HCT116 (cell line): Measurements from ENCODE around the gene RXFP1. TPM values are rescaled to one million over a fixed set of nuclear protein-coding genes. Genes with fewer than 3 reads are reported as not detected.

Experiments used
- ATAC-seq: fragments of 200-7000 bp; cut with Tn5 transposase; 2 replicates; pipeline ENCODE4 v1.9.1; 2020; ENCODE audit warnings: mild to moderate bottlenecking, moderate library complexity
- BruUV-seq: library from RNA; stranded (reverse); fragments of 400-500 nt; replicated peaks from 2 replicates; lab custom pipeline; 2021; lab: Mats Ljungman, UMichigan
- CTCF ChIA-PET: fragments of 300-600 bp; sonication (Branson Sonifier 250); formaldehyde crosslinking; loops from one replicate; lab custom pipeline; 2021; ENCODE audit warnings: antibody characterized with exemption; lab: Charles Lee
- POLR2A ChIA-PET: fragments of 300-600, 350-600 bp; sonication (Branson Sonifier 250); formaldehyde crosslinking; loops from one replicate; lab custom pipeline; 2021; ENCODE audit warnings: antibody characterized with exemption; lab: Charles Lee
- RAD21 ChIA-PET, 2 experiments: fragments of 300-600 bp; sonication (Branson Sonifier 250); formaldehyde crosslinking; loops; one replicate each; lab custom pipeline; 2023; ENCODE audit warnings: low total read pairs in 2 of 2; ENCODE audit not compliant: uncharacterized antibody in 2 of 2, unreplicated experiment in 2 of 2, low non-redundant PET in 1 of 2; lab: Charles Lee
- DNase-seq: peaks from one replicate; pipeline ENCODE4 v3.0.0-alpha.2; 2010; ENCODE audit warnings: low read depth, low spot score
- H2AFZ ChIP-seq: fragments of 200-600 bp; shearing (Covaris generic), sonication (generic); 2 replicates; pipeline ENCODE4 v1.6.1; 2017; ENCODE audit warnings: low read depth, mixed run types, mixed read lengths, antibody characterized with exemption, low read length; ENCODE audit not compliant: poor library complexity, severe bottlenecking
- H3K27ac ChIP-seq: 2 replicates; pipeline ENCODE4 v1.5.1; 2012; ENCODE audit warnings: low read depth, low read length
- H3K27me3 ChIP-seq: fragments of 200-600 bp; sonication (generic); 2 replicates; pipeline ENCODE4 v1.6.1; 2016; ENCODE audit warnings: mixed run types, low read length, mixed read lengths; ENCODE audit not compliant: insufficient read depth
- H3K36me3 ChIP-seq, 2 experiments: fragments of 200-500 bp in 1 of 2; fragments of 200-600 bp in 1 of 2; sonication (Bioruptor generic) in 1 of 2; sonication (generic) in 1 of 2; 2 replicates each; pipeline versions ENCODE4 v1.5.1 to v1.6.1; 2014 to 2016; ENCODE audit warnings: low read length in 2 of 2, inconsistent platforms in 1 of 2, mixed read lengths in 1 of 2, mixed run types in 1 of 2; ENCODE audit not compliant: insufficient read depth in 2 of 2, control insufficient read depth in 1 of 2
- H3K4me1 ChIP-seq, 2 experiments: fragments of 200-600 bp in 1 of 2; sonication (generic) in 1 of 2; 2 replicates each; pipeline versions ENCODE4 v1.5.1 to v1.6.1; 2012 to 2017; ENCODE audit warnings: low read length in 2 of 2, inconsistent platforms in 1 of 2, mild to moderate bottlenecking in 1 of 2, mixed read lengths in 1 of 2, mixed run types in 1 of 2, moderate library complexity in 1 of 2; ENCODE audit not compliant: insufficient read depth in 2 of 2, control insufficient read depth in 1 of 2
- H3K4me2 ChIP-seq: fragments of 200-600 bp; sonication (generic); 2 replicates; pipeline ENCODE4 v1.6.1; 2017; ENCODE audit warnings: mixed run types, low read length, mixed read lengths
- H3K4me3 ChIP-seq, 2 experiments: fragments of 200-600 bp in 1 of 2; sonication (generic) in 1 of 2; replicated peaks in 1 of 2; 2 replicates each; pipeline ENCODE4 v1.5.1; 2011 to 2016; ENCODE audit warnings: low read length in 2 of 2, control low read depth in 1 of 2, low read depth in 1 of 2, mild to moderate bottlenecking in 1 of 2, mixed read lengths in 1 of 2, mixed run types in 1 of 2
- H3K79me2 ChIP-seq: fragments of 200-600 bp; sonication (generic); 2 replicates; pipeline ENCODE4 v1.6.1; 2017; ENCODE audit warnings: mild to moderate bottlenecking, mixed run types, low read length, moderate library complexity, mixed read lengths; ENCODE audit not compliant: insufficient read depth
- H3K9ac ChIP-seq: fragments of 200-600 bp; sonication (generic); 2 replicates; pipeline ENCODE4 v1.6.1; 2016; ENCODE audit warnings: low read length, mixed read lengths
- H3K9me2 ChIP-seq: fragments of 200-600 bp; sonication (generic), shearing (Covaris generic); 2 replicates; pipeline ENCODE4 v1.6.1; 2017; ENCODE audit warnings: mixed run types, mild to moderate bottlenecking, moderate library complexity; ENCODE audit not compliant: insufficient read depth
- H3K9me3 ChIP-seq, 2 experiments: fragments of 200-500 bp in 1 of 2; fragments of 200-600 bp in 1 of 2; sonication (Bioruptor generic) in 1 of 2; sonication (generic) in 1 of 2; 2 replicates each; pipeline ENCODE4 v1.6.1; 2014 to 2017; ENCODE audit warnings: low read length in 2 of 2, mixed read lengths in 2 of 2, inconsistent platforms in 1 of 2, low read depth in 1 of 2, mild to moderate bottlenecking in 1 of 2, mixed run types in 1 of 2, moderate library complexity in 1 of 2; ENCODE audit not compliant: control insufficient read depth in 1 of 2, insufficient read depth in 1 of 2
- H4K20me1 ChIP-seq: fragments of 200-600 bp; sonication (generic), shearing (Covaris generic); 2 replicates; pipeline ENCODE4 v1.6.1; 2017; ENCODE audit warnings: mixed run types, mild to moderate bottlenecking, moderate library complexity; ENCODE audit not compliant: insufficient read depth
- CBX3 ChIP-seq: IDR thresholded peaks from 2 replicates; pipeline ENCODE4 v1.6.1; 2012; ENCODE audit warnings: low read depth
- CEBPB ChIP-seq: IDR thresholded peaks from 2 replicates; pipeline ENCODE4 v1.6.1; 2012; ENCODE audit warnings: low read depth
- ELF1 ChIP-seq: IDR thresholded peaks from 2 replicates; pipeline ENCODE4 v1.6.1; 2012; ENCODE audit warnings: low read depth, borderline replicate concordance
- EZH2 ChIP-seq: fragments of 200-600 bp; sonication (generic); IDR thresholded peaks from 2 replicates; pipeline ENCODE4 v1.6.1; 2017; ENCODE audit warnings: antibody characterized with exemption, mixed run types
- EZH2phosphoT487 ChIP-seq: fragments of 200-600 bp; IDR thresholded peaks from 2 replicates; pipeline ENCODE4 v1.6.1; 2018; ENCODE audit warnings: antibody characterized with exemption, borderline replicate concordance
- FOSL1 ChIP-seq: IDR thresholded peaks from 2 replicates; pipeline ENCODE4 v1.6.1; 2012; ENCODE audit warnings: low read depth
- JUND ChIP-seq: IDR thresholded peaks from 2 replicates; pipeline ENCODE4 v1.6.1; 2012
- POLR2A ChIP-seq: IDR thresholded peaks from 2 replicates; pipeline ENCODE4 v1.7.0; 2011; ENCODE audit warnings: borderline replicate concordance; ENCODE audit not compliant: insufficient read depth, insufficient read length; ENCODE audit errors: extremely low read depth
- RAD21 ChIP-seq: IDR thresholded peaks from 2 replicates; pipeline ENCODE4 v1.6.1; 2012; ENCODE audit warnings: low read depth, mild to moderate bottlenecking
- REST ChIP-seq: IDR thresholded peaks from 2 replicates; pipeline ENCODE4 v1.6.1; 2012; ENCODE audit warnings: low read depth
- ZFX ChIP-seq: fragments of 450-650 bp; IDR thresholded peaks from 2 replicates; pipeline ENCODE4 v1.6.1; 2017
- intact Hi-C: fragments of 100-400 bp; cut with micrococcal nuclease; formaldehyde crosslinking; loops from 2 replicates; pipeline ENCODE4 v1.10.0; 2022
- total RNA-seq: library from RNA; stranded (reverse); gene quantifications from one replicate; pipeline ENCODE4 v1.2.1, GENCODE V29; 2021; ENCODE audit not compliant: unreplicated experiment

RXFP1 gene
- total RNA-seq, 1 experiment from 2014 or later: not detected

- TF ChIP-seq REST (no peak), EZH2 (no peak), EZH2phosphoT487 (no peak), RAD21 (no peak), POLR2A (no peak)
Measured at GRCh38 chr4:158605393-158605792, 83.7 kb downstream of the RXFP1 start (continued).

- no peaks in the 10 kb centered on the region for H3K27me3 ChIP-seq
- CTCF ChIA-PET: no interaction called here
- no peaks in the 10 kb centered on the region for H3K36me3 ChIP-seq
- H3K4me1 ChIP-seq: no peaks in the 10 kb centered on the region
- H3K27ac ChIP-seq: no peak overlapping the region
- H3K9ac ChIP-seq: no peak overlapping the region
- no peak overlapping the region for H3K4me3 ChIP-seq
- H3K9me3 ChIP-seq: no peaks in the 10 kb centered on the region
- no peaks in the 10 kb centered on the region for H3K79me2 ChIP-seq
- H3K9me2 ChIP-seq: no peaks in the 10 kb centered on the region
- TF ChIP-seq JUND: no peak
- no peak for TF ChIP-seq POLR2A
- no peak for TF ChIP-seq RAD21
- no peak for TF ChIP-seq ZFX
- TF ChIP-seq ELF1: no peak
- TF ChIP-seq FOSL1: no peak
- no peak for TF ChIP-seq CEBPB
- TF ChIP-seq EZH2phosphoT487: no peak
- TF ChIP-seq REST: no peak
- TF ChIP-seq CBX3: no peak
- TF ChIP-seq EZH2: no peak
- H4K20me1 ChIP-seq: no peaks in the 10 kb centered on the region
- RAD21 ChIA-PET: no interaction called here
- no peak overlapping the region for H2AFZ ChIP-seq
- ATAC-seq: no peak
- POLR2A ChIA-PET: no interaction called here
- DNase-seq: no peak
- no peak overlapping the region for H3K4me2 ChIP-seq
- intact Hi-C loops: no loop called here
- no TSS peak for BruUV-seq
Measured at GRCh38 chr4:158606969-158607368, 85.3 kb downstream of the RXFP1 start.
